GM12874 (cell line): ENCODE results near the gene CANT1.
A peak's percentile ranks its signal among the peaks of the same experiment; 100 is the strongest.

Source experiments
- TF ChIP-seq, protein P1 (sequence below): IDR thresholded peaks from 2 replicates; pipeline ENCODE4 v1.5.1; 2011; ENCODE audit warnings: low read depth, mild to moderate bottlenecking, control low read depth, low read length, moderate library complexity; ENCODE audit not compliant: insufficient read depth

CANT1 gene

DNA sequence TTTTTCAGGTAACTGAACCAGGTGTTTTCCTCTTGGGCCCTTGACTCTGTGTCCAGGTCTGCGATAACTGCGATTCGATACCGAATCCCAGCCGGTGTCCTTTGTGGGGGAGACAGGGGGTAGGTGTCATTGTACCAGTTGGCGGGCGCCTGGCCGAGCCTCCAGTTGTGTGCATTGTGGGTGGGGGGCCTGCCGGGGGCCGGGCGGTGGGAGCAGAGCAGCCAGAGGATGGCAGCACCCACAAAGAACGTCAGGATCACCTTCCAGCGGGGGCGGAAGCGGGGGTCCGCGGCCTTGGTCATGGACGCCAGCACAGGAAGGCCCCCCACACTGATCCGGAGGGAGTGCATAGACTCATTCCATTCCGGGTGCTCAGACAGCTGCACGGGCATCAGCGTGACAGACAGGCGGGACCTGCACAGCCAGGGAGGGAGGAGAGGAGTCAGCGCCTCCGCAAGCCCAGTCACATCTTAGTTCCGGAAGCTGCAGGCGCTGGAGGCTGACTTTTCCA lies 12.3 kb downstream of the CANT1 start:
- TF ChIP-seq, protein P1, sequence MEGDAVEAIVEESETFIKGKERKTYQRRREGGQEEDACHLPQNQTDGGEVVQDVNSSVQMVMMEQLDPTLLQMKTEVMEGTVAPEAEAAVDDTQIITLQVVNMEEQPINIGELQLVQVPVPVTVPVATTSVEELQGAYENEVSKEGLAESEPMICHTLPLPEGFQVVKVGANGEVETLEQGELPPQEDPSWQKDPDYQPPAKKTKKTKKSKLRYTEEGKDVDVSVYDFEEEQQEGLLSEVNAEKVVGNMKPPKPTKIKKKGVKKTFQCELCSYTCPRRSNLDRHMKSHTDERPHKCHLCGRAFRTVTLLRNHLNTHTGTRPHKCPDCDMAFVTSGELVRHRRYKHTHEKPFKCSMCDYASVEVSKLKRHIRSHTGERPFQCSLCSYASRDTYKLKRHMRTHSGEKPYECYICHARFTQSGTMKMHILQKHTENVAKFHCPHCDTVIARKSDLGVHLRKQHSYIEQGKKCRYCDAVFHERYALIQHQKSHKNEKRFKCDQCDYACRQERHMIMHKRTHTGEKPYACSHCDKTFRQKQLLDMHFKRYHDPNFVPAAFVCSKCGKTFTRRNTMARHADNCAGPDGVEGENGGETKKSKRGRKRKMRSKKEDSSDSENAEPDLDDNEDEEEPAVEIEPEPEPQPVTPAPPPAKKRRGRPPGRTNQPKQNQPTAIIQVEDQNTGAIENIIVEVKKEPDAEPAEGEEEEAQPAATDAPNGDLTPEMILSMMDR: no peak

DNA sequence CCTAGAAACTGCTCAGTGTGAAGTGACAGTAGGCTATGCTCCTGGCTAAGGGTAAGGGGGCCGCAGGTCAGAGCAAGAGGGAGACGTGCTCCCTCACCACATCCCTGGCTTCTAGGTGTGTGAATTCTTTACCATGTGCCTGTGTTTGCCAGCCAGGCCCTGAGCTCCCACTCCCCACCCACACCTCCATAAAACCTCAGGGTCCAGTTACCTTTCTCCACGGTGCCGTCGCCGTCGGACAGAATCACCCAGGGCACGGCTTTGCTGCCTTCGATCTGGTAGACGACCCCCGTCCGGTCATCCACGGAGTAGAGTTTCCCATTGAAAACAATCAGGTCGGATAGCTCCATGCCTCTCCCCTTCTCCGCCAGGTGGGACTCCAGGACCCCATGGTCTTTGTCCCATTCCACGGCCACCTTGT lies 12.8 kb downstream of the CANT1 start:
- TF ChIP-seq, protein P1: no peak

DNA sequence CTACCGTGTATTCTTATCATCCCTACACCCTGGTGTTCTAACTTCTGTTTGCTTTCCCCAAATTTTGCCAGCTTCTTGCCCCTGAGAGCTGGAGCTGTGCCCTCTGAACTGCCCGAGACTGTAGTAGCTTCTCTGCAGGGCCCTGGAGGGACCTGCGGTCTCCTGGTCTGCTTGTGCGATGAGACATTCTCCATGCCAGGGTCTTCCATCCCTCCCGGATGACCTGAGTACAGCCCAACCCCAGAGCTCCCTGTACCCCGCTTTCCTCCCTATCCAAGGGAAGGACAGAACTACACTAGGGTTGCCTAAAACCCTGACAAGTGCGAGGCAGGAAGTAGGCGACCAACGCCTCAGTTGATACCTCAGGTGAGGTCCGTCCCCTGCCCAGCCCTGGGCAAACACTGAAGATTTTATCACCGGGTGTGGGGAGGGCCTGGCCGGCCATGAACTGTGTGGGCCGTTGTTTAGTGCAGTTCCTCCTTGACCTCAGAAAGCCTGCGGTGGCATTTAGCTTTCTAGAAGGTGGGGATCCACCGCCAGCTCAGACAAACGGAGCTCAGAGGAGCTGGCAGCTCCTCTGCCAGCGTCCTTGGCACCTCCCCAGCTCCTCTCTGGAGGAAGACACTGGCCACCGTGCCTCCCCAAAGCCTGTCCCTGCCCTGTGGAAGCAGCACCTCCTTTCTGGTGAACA lies 13.7 kb downstream of the CANT1 start:
- TF ChIP-seq, protein P1: no peak

DNA sequence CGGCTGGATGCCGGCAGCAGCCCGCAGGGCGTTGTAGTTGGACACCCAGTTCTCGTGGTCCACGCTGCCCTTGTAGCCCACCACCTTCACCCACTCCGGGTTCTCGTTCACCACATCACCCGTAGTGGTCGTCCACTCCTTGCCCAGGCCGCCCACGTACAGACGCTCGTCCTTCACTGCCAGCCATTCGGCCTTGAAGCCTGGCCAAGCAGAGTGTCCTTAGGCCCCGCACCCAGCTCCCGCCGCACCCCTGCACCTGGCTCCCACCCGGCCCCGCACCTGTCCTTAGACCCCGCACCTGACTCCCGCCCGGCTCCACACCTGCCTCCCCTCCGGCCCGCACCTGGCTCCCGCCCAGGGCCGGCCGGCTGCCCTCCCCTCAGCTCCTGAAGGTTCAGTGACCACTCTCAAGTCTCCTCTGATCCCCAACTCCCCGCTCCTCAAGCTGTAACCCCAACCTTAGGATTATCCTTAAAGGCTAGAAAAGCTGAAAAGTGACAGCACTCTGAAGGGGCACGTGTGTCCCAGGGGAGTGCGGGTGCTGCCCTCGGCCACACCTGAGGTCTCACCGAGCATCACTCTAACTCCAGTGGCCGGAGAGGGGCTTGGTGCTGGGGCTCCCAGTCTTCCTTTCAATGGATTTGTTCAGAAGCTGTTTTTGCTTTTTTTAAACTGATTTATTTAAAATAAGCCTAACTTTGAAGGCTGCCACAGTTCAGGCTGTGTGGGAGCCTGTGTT lies 14.4 kb downstream of the CANT1 start:
- TF ChIP-seq, protein P1: no peak

DNA sequence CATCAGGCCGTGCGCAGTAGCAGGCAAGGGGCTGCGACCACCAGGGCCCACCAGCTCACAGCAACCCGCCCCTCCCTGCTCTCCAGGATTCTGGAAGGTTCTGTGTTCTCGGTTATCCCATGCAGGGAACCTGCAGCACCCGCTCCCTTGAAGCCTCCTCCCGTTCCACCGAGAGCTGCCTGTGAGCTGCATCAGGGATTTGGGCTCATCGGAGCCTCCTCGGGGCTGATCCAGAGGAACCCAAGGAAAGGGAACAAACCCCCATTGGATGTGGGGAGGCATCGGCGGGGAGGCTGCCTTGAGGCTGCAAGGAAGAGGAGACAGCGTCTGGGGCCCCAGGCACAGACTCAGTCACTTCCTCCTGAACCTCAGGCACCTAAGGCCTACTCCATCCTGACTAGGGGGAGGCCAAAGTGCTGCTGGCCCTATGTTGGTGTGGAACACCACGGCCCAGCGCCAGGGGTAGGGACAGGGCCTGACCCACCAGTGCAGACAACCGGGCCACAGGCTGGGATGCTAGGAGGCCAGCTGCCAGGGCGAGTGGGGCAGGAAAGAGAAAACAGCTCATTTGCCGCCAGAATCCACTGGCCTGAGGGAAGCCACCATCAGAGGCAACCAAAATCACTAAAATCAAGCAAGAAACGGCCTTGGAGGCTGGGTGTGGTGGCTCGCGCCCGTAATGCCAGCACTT lies 15.4 kb downstream of the CANT1 start:
- TF ChIP-seq, protein P1: no peak

DNA sequence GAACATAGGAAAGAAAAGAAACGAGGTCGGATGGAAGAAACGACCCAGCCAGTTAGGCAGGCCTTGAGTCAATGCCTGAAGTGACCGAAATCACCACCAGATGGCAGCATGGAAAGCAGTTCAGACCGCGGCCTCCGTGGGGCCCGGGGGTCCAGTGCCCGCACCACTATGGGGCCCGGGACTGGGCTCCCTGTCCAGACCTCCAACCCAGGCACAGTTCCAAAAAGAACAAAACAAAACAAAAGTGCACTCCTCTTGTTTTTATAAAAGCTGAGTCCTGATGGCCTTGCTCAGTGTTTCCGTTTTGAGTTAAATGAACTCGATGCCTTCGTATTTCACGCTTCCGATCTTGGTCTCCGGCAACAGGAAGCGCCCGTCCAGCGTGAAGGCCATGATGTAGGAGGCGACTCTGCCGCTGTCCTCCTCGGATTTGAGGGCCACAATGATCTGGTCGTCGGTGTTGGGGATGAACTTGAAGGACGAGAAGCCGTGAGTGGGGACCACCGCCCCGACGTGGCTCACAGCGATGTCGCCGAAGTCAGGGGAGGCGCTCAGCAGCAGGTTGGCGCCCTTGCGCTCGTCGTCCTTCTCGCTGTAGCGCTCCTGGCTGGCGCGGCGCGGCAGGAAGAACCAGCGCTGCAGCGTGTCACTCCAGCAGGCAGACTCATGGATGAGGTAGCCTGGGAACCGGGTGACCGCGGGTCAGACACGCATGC lies 16.2 kb downstream of the CANT1 start:
- TF ChIP-seq, protein P1: peak; percentile 75
